NCI-H510A treated with DMSO at 0.1 percent for 48 hours (cell line): ENCODE measurements around the gene HDAC9.
"Not testable (repeated sequence)": the region's sequence is repeated elsewhere in the genome, so short reads cannot be mapped to it uniquely, and the experiment has no call there.

Experiments used
- DNase-seq: peaks from one replicate; lab custom pipeline; 2025; lab: John Stamatoyannopoulos, UW

Gene HDAC9

DNA sequence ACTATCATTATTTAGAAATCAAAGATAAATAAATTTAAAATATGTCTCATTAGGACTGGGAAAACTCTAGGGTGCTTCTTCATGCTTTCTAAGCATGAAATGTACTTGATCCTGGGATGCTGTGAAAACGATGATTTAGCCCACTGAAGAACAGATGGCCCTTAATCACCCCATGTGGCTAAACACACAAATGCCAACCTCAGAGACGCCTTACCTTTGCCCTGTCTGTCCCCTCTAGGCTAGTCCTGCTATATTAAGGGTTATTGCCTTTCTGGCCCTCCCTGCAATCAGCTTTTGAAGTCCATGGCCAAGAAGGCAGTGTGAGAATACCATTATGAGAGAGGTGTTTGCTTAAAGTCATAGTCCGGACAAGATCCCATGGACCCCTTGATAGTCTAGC is 404.7 kb downstream of the HDAC9 start:
- no peak for DNase-seq

DNA sequence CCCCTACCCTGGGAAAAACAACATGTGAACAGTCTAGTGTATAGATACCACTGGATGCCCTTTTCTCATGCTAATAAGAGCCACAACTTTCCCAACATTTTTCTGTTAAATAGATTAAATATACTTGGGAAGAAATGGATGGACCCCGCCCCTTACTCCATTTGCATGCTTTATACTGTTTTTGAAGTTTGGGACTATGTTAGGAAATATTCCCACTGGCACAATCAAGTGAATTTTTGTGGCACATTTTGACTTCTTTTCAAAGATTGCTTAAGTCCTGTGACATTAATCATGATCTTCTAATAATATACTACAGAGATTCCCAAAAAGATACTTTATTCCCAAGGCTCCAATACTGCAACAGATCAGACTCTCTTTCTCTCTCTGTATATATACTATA is 405.3 kb downstream of the HDAC9 start:
- no peak for DNase-seq

DNA sequence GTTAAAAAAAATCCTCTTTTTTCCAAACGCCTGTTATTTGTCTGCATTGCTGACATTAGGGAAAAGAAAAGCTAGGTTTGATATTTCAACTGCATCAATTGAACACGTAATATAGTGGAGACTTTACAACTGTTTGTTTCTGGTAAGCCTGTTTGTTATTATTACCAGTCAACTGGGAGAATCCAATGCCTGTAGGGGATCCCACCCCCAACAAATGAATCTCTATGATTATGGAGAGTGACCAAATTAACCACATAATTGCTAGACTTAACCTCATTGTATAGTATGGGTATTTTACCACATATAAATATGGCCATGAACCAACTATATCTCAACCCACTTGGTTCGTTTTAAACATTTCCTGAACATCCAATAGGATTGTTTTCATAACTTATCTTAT is 405.8 kb downstream of the HDAC9 start:
- no peak for DNase-seq

DNA sequence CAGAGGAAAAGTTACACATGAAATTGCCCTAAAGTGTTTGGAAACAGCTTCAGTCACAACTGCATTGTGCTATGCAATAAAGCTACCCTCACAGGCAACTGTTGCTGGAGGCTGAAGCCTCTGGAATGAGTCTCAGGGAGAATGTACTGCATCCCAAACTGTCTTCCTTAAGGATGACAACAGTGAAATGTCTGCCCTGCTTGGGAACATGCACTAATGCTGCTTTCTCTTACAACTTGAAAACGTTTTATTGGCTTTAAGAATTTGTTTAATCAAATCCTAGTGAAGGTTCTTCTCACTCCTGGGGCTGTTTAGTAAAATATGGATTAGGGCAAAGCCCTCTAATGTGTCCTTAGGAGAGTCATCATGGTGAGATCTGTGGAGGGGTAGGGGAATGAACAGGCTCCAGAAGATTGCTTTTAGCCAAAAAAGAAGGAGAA is 406.5 kb downstream of the HDAC9 start:
- no peak for DNase-seq

DNA sequence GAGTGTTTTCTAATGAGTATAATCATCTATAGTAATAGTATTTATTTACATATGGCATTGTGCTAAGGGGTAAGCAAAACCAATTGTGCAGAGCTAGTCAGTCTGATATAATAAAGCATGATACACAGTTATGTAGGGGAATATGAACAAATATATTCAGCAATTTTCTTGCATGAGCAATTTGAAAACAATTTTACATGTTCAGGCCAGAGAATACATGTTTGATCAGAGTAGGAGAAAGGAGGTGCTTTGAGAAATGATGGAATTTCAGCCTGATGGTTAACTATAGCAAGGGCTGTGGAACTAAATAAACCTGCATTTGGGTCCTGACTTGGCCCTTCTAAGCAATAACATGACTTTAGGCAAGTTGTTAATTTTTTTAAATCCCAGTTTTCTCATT is 407.3 kb downstream of the HDAC9 start:
- no peak for DNase-seq

DNA sequence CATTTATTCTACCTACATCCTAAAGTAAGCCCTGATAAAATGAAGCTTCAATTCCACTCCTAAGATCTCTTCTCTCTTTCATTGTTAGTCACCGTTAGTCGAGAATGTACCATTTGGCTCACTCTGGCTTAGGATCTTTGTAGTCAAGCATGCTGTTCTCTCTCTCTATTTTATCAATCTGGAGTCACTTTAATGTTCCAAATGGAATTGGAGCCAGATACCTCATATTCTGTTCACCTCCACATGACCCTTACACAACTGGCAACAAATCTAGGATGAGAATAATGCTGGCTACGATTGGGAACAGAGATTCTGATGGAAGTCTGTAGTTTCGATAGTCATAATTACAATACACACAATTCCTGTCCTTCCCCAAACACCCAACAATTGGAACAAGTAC is 408.1 kb downstream of the HDAC9 start:
- DNase-seq: no peak

DNA sequence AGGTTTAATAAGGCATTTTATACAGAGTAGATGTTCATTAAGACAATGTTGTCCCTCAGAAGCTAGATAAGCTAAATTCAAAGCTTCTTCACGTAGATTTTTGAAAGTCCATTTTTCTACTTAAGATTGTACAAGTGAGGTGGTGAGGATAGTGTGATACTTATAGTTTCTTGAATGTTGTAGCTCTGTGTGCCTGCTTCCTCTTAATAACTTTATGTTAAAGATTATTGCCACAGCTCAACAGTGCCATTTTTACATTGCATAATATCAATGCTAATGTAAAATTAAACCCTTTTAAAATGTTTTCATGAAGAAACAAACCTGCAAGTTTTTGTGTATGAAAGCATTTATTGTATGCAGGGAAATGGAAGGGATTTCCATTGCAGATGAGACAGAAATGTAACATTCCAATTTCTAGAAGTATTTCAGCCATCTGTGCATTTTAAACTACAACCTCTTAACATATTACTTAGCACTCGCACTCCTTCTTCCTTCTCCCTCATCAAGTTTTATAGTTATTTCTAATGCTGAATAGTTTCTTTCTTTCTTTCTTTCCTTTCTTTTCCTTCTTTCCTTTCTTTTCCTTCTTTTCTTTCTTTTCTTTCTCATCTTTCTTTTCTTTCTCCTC is 409.9 kb downstream of the HDAC9 start:
- DNase-seq: no peak

DNA sequence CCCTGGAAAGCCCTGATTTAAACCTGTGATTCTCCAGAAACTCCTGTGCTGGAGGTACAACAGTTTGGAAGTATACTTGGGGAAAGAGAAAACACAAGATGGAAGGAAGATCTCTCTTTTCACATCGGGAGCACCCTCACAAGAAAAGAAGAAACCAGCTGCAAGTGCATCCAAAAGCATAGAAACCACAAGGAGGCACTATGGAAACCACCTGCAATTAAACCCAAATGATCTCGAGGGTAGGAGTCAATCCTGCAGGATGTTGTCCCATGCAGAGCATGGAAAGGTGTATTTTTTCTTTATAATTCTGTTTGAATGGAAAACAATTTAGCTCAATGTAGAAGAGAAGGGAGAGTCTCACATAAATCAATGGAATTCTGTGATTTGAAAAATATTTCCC is 411.4 kb downstream of the HDAC9 start:
- no peak for DNase-seq

DNA sequence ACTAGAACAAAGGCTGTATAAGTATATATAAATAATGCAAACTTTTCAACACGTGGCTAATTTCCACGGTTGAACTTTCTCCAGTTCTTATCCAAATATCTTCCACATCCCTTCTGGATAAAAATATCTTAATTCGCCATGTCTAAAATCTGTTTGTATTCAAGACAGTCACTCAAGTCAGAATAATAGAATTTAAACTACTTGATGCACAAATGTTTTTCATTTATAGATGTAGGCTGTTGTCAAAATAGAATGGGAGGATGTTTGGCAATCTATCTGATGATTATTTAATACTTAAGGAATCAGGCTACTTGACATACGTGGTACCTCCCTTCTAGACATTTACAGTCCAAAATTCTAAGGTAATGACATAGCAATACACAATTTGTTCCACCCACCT is 417.6 kb downstream of the HDAC9 start:
- DNase-seq: no peak

DNA sequence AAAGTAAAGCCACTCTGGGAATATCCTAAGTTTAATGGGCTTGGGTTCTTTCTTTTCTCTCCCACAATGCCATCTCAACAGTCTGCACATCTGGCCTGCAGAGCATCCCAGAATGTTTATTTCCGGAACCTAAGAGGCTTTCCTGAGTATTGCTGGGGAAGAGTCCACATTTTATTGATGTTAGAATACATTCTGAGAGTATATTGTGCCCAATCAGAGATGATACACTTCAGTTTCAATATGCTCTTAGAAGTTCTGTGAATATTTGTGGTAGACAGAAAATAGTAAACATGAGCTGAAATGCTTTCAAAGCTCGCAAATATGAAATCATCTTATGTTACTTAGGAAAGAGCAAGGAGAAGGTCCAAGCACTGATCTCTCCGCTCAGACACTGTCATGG is 421.3 kb downstream of the HDAC9 start:
- DNase-seq: no peak

DNA sequence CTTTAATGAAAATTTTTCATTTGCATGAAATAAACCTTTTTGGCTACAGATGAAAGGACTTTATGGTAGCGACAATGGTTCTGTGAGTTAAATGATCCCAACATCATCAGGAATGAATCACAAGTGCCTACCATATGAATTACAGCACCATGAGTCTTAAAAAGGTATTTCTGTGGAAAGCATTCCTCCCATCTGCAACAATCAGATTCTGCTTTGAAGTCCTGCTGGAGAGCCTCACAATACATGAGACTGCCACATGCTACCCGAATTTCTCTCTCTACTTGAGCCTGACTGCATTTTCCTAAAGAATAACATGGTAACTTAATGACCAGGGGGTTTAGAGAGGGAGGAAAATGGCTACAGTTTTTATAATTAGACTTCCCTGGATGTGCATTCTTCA is 431.6 kb downstream of the HDAC9 start:
- no peak for DNase-seq

DNA sequence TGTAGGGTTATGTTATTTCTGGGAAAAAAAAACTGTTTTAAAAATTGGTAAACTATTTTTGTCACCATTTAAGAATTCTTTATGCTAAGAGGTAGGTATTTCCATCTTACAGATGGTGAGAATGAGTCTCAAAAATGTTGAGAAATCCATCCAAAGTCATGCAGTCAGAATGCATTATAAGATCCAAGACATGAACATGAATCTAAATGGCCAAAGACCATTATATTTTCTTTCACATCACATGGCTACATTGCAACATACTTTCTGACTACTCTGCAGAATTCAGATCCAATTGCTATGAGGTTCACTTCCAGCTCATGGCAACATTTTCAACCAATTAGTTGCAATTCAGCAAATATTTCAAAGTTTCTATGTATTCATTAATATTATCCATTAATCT is 440.7 kb downstream of the HDAC9 start:
- no peak for DNase-seq

DNA sequence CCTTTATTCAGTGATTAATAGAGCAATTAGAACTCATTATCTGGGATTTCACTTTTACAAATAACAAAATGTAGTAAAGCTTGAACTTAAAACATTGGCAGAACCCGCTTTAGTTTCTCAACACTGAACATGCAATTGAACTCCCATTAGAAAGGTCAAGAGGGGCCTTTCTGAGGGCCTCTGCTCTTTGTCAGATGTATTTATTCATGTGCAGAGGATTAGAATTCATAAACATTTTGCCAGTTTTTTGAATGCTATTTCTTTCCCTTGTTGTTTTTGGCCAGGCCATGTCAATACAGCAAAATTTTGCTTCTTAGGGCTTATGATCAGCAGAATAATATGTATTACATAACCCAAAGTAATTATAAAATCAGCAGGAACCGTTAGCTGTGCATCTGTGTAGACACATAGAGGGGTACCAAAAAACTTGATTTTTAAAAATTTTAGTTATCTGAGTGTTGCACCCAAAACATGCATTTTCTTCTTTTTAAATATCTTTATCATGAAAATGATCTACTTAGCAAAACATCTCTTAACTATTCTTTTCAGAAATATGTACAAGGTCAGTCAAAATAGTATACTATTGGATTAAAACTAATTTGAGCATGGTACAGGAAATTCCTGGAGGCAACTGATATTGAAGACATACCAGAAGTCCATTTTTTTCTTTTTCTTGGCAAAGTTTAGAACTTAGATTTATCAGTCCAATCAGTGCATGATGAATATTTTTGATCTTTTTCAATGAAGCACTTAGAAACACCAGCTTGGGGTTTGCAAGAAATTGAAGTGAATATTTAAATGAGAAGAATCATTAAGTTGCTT is 444.4 kb downstream of the HDAC9 start:
- DNase-seq: no peak

DNA sequence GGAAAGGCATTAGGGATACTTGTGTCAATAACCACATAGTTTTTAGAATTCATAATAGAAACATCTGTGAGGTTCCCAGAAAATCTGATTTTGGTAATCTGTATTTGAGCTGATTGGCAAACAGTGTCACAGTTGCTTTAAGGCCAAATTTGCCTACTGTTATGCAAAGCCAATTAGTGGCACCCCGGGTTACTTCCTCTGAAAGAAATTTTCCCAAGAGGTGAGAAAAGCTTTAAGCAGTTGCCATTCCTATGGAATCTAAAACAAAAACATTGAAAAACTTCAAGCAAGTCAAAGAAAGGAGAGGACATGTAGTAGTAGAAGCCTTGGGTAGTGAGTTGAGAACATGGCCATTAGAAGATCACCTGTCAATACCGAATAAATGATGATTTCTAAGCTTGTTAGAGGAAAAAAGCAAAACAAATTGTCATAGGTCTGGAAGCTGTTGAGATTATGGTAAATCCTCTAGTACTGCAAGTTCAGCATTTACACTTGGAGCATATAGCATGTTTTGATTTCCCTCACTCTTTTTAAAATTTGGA is 445.1 kb downstream of the HDAC9 start:
- no peak for DNase-seq

DNA sequence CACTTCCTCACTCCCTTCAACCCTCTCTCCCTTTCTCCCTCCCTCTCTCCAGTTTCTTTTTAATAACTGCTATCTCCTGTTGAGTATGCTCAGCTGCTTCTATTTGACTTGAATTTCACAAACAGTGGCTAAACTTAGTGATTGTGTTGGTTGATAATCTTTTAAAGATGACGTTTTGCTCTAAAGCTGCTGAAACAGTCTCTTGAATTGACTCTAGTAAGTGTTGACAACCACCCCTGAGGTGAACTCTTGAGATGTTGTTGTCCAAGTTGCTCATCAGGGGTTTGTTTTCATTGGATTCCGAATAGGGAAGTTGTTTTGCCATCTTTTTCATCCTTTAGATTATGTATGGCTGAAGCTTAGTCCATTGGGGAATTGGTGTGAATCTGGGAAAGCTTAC is 445.7 kb downstream of the HDAC9 start:
- no peak for DNase-seq

DNA sequence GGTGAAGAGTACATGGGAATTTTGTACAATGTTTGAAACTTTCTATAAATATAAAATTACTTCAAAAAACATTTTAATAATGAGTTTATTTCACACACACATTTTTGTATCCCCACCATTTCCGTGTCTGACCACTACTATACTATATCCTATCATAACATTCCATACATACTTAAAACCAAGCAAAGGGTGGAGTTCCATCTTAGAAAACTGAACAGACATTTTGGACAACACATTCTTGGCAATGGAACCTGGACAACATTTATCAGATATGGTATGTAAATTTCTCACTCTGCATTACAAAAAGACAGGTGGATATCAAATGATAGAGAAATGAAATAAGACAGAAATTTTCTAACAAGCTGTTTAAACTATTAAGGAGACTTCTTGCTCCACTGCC is 453.0 kb downstream of the HDAC9 start:
- DNase-seq: no peak

DNA sequence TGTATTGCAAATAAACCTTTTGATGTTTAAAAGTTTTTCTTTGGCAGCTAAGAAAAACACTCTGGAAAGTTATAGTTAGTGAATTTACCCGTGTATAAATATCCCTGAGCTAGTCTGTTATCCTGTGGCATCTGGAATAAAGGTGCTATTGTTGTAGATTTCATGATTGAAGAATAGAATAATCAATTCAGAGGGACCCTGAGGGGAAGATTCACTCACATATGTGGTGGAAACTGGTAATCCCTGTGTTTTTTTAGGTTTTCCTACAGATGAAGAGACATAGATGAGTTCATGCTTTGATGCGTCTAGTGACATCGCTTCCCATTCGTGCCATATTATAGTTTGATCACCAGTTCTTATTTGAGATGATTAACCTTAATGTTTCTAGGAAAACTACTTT is 457.3 kb downstream of the HDAC9 start:
- no peak for DNase-seq

DNA sequence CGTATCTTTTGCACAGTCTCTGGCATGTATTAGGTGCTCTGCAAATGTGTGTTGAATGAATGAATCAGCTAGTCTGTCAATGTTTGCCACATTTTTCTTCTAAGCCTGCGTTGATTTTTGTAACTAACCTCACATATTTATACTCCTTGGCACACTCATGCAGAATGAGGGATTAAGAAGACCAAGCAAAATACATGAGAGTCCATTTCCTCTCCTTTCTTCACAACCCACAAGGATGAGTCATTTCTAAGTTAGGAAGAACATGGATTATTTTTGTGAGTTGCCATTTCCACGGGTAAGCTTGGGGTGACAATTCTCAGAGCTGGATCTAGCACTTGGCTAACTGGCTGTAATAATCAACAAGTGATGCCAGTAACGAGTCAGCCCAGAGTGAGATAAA is 463.1 kb downstream of the HDAC9 start:
- DNase-seq: no peak

DNA sequence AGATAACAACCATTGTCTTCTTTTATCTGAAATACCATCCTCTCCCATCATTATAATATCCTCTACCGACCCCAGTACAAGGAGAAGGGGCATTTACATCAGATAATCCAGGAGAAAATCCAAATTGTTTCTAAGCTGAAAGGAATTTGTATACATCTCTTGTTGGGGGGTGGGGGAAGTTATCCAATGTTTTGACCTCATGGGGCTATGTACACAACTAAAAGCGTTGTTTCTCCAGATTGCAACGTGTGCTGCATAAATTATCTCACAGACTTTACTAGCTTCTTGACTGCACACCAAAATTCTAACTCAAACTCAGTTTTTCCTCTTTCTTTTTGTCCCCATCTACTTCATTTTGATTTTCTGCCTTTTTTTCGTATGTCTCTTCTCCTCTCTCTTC is 465.2 kb downstream of the HDAC9 start:
- DNase-seq: no peak

DNA sequence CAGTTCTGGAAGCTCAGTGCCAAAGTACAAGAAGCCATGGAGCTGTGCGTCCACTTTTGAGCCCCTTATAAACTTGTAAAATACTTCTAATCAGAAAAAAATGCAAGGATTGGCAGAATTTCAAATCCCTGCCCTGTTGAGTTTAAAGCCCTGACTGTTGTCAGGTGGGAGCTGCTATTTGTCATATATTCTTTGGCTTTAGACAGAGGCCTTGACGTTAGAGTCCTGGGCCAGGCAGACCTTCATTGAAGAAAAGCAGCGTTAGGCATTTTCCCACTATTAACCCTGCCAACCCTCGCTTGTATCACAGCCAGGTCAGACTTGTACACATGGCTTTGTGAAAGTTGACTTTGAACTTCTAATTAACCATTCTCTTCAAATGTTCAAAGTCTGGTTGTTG is 466.5 kb downstream of the HDAC9 start:
- no peak for DNase-seq

DNA sequence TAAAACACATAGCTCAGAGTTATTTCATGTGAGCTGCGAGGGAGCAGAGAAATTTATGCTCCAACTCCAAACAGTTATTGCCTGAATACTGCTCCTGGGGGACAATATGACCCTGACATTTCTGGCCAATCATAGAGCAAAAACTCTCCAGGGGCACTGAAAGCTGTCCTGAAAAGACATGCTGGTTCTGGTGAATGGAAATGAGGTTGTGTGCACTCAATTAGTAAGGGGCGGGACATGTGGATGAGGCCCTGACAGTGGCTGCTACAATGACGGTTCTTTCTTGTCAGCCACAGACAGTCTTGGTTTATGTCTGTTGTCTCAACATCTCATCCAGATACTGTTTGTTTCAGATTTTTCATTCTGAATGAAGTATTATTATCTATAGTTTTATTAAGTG is 470.1 kb downstream of the HDAC9 start:
- DNase-seq: no peak

DNA sequence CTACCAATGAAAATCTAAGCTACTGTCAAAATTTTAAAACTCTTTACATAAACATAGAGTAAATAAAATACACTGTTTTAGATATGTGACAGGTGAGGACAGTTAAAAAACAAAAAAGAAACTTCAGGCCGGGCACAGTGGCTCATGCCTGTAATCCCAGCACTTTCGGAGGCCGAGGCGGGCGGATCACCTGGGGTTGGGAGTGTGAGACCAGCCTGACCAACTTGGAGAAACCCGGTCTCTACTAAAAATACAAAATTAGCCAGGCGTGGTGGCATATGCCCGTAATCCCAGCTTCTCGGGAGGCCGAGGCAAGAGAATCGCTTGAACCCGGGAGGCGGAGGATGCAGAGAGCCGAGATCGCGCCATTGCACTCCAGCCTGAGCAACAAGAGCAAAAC is 472.2 kb downstream of the HDAC9 start:
- not testable (repeated sequence) for DNase-seq

DNA sequence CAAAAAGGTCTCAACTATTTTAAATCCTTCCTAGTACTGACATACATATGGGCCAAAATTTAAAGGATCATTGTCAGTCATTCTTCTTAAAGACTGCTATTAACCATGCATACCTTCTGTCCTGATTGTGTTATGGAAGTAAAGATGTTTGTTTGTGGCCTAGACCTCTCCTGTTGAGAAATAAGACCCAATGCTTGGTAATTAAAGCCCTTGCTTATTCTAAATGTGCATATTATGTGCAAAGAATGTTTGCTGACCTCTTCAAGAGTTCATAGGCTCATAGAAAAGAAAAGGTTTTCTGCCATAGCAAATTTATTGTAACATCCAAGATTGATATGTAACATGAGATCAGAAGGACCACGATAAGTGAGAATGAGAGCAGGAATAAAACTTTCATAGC is 476.3 kb downstream of the HDAC9 start:
- DNase-seq: no peak

DNA sequence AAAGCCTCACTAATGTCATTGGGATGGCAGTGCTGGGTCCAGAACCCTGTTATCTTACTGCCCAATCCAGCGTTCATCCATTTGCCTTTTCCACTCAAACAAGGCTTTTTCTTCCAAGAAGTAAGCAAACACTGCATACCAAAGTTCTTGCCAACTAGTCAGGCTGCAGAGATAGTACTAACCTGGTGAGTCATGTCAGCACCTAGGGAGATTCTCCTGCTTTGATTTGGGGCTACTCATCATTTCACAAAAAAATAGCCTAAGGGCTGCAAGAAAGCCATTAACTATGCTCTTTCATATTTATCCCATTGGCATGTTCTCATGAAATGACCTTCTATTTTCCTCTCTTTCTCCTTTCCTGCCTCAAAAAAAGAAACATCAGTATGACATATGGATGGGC is 479.3 kb downstream of the HDAC9 start:
- DNase-seq: no peak
